ENCODE measurements around the gene DHPS.
A peak's percentile ranks its signal among the peaks of the same experiment; 100 is the strongest.

The DHPS gene

DNA sequence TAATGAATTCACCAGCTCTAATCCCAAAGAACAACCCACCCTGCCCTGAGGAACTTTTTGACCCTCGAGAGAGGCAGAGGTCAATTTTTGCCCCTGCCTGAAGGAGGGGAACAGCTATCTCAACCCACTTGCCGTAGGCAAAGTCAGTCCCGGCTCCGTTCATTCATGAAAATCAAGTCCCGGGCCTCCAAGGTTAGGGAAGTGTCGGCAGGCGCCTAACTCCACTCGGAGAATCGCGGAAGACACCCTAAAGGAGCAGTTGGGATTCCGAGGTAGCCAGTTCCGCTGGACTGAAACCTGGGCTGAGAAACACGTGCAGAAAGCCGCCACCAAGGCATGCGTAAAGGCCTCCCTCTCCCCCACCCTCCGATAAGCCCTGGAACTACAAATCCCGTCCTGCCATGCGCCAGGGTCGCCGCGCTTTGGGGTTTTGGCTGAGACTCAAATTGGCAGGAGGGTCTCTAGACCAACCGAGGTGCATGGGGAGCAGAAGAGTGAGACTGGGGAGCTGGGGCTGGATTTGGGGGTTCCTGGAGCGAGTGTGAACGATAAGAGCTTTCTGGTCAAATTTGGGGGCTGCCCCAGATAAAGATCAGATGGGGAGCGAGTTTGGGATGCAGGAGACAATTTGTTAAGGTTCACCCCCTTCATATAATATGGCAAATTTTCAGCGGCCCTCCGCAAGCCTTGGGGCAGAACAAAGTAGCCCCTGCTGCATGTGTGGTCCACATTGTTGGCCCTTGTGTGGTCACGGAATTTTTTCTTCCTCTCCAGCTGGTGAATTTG lies 42.2 kb upstream of the DHPS start, which contains the start of gene TNPO2:
TNPO2 (minus strand) TSS at position 292 of the 786 bp plus-strand sequence. CDS start 2,955 bp downstream, outside the sequence.
- DNase-seq (ENCODE audit: low spot score) = peak; percentile 82
- in situ Hi-C loops (cut with MboI; ENCODE audit: low pct_unique_long_range_greater_than_20kb, low sequenced_read_pairs, unreplicated experiment) = no loop called here
- TF ChIP-seq, protein P1, sequence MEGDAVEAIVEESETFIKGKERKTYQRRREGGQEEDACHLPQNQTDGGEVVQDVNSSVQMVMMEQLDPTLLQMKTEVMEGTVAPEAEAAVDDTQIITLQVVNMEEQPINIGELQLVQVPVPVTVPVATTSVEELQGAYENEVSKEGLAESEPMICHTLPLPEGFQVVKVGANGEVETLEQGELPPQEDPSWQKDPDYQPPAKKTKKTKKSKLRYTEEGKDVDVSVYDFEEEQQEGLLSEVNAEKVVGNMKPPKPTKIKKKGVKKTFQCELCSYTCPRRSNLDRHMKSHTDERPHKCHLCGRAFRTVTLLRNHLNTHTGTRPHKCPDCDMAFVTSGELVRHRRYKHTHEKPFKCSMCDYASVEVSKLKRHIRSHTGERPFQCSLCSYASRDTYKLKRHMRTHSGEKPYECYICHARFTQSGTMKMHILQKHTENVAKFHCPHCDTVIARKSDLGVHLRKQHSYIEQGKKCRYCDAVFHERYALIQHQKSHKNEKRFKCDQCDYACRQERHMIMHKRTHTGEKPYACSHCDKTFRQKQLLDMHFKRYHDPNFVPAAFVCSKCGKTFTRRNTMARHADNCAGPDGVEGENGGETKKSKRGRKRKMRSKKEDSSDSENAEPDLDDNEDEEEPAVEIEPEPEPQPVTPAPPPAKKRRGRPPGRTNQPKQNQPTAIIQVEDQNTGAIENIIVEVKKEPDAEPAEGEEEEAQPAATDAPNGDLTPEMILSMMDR (IDR thresholded peaks at IDR 0.05; ENCODE audit: extremely low read depth, insufficient read depth, missing control alignments) = no peak

DNA sequence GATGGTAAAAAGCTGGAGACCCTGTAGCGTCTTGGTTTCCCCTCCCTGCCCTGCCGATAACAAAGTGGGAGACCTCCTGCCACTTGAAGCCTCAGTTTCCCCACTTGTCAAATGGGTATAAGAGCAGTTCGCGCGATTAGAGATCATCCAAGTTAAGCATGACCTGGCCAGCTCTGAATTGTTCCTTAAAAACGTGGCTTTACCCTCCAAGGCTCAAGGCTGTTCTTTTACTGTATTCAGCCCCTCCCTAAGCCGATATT lies 41.6 kb upstream of the DHPS start:
- TF ChIP-seq, protein P1 (IDR thresholded peaks at IDR 0.05; ENCODE audit: extremely low read depth, insufficient read depth, missing control alignments) = no peak
- in situ Hi-C loops (cut with MboI; ENCODE audit: low pct_unique_long_range_greater_than_20kb, low sequenced_read_pairs, unreplicated experiment) = no loop called here

DNA sequence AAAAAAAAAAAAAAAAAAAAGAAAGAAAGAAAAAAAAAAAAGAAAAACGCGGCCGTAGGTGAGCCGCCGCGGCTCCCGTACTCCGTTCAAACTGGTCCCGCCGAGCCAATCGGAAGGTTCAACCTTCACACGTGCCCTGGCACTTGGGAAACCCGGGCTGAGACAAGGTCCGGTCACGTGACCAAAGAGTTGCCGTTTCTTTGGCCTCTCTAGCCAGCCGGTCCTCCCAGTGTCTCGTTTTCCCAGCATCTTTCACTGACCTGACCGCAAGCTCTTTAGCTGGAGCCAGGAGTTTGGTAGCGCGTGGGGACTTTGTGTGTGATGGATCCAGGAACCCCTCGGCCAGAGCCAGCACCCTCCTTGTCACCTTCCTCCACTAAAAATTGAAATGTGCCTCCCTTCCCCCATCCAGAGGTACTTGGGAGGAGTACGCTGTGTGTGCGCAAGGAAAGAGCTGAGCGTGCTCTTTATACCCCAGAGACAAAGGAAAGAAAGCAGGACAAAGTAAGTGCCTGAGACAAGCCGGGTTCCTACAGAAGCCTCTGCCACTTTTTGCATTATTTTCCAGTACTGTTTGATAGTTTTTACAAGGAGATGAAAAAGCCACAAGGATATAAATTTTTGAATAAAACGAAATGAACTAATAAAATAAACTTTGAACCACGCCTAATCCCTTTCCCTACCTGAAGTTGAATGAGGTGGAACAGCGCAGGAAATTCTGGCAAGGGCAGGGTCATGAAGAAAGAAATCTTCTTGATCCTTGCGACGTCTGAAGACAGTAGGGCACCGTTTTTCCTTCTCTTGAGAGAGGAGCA lies 41.1 kb upstream of the DHPS start:
- DNase-seq (ENCODE audit: low spot score) = peak; percentile 99
- in situ Hi-C loops (cut with MboI; ENCODE audit: low pct_unique_long_range_greater_than_20kb, low sequenced_read_pairs, unreplicated experiment) = no loop called here
- TF ChIP-seq, protein P1 (IDR thresholded peaks at IDR 0.05; ENCODE audit: extremely low read depth, insufficient read depth, missing control alignments) = no peak

More for the DNA sequence above, 41.6 kb upstream of the DHPS start:
- no peak for DNase-seq (ENCODE audit: low spot score)

DNA sequence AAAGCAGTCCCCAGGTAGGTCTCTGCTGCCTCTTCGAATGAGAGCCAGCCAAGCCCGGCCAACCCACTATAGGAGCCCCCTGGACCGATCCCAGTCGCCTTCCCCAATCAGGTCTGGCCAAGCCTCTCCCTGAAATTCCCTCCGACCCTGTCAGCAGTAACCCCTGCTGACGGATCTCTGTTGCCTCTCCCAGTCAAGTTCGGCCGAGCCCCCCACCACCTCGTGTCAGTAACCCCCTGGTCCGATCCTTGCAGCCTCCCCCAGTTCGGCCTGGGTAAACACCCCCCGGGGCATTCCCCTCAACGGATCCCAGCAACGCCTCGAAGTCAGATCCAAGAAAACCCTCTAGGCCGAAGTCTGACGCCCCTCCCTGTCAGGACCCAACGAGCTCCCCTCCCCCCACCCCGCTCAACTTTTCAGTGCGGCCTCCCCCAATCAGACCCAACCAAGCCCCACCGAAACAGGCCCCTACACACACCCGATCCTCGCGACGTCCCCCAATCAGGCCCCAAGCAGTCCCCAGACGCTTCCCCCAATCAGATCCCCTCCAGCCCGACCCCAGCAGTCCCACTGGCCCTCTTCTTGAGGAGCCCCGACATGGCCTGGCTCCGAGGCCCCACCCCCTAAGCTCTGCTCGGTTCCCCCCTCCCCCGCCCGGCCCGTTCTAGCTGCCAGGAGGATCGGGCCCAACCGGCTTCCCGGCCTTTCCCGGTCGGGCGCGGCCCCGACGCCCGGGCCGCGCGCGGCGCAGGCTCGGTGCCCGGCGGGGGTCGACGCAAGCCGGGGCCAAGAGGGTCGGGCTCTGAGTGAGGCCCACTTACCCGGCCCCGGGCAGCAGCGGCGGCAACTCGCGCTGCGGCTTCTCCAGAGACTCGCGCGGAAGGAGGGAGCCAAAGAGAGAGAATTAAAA lies 40.2 kb upstream of the DHPS start:
- TF ChIP-seq, protein P1 (IDR thresholded peaks at IDR 0.05; ENCODE audit: extremely low read depth, insufficient read depth, missing control alignments) = no peak
- in situ Hi-C loops (cut with MboI; ENCODE audit: low pct_unique_long_range_greater_than_20kb, low sequenced_read_pairs, unreplicated experiment) = no loop called here
- DNase-seq (ENCODE audit: low spot score) = peak; percentile 90

DNA sequence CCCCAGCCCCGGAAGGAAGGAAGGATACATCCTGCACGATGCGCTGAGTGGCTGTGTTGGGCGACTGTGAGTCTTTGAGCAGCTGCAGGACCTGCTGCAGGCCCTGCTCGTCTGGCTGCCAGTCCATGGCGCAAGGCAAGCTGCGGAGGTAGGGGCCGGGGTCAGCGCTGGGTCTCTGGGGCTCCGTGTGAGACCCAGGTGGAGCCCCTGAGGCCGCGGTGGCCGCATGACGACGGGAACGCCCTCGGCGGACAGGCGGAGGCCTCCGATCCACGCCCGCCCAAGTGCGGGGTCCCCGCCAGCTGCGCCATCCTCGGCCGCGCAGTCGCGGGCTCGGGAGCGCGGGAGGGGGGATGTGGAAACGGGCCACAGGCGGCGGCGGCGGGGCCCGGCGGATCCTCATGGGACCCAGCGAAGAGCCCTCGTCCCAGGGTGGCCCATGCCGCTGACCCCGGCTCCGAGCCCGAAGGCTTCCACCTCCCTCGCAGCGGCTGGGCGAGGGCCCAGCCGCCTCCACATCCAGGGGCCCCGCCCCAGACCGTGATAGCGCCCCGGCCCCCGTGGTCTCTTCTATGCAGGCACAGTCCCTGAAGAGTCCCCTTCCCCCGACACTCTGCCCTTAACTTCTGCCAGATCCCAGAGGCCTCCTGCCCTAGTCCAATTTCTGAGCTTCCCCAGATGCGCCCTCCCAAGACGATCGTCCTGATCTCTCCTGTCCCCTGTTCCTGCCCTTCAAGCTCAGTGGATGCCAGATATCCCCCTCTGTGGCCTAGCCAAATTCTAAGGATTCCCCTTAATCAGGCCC lies 39.4 kb upstream of the DHPS start:
- TF ChIP-seq, protein P1 (IDR thresholded peaks at IDR 0.05; ENCODE audit: extremely low read depth, insufficient read depth, missing control alignments) = no peak
- in situ Hi-C loops (cut with MboI; ENCODE audit: low pct_unique_long_range_greater_than_20kb, low sequenced_read_pairs, unreplicated experiment) = no loop called here
- peak; percentile 52 for DNase-seq (ENCODE audit: low spot score)

All from GM13977 (cell line).